HEK293 (cell line): ENCODE measurements around the gene APBB2.

Source experiments
- CTCF ChIA-PET: fragments of 350-600 bp; formaldehyde crosslinking; extraction: SDS; loops from one replicate; lab custom pipeline; 2021; ENCODE audit warnings: antibody characterized with exemption; lab: Yijun Ruan, JAX
- POLR2A ChIA-PET: fragments of 300-600 bp; formaldehyde crosslinking; extraction: SDS; loops from one replicate; lab custom pipeline; 2020; ENCODE audit warnings: antibody characterized with exemption, inconsistent platforms; lab: Yijun Ruan, JAX
- H3K27ac ChIP-seq: fragments of 200-500 bp; sonication (Bioruptor generic); 2 replicates; pipeline ENCODE4 v1.5.1; 2014; ENCODE audit warnings: low read depth, low read length, control low read depth, inconsistent platforms; ENCODE audit errors: extremely low read depth
- H3K36me3 ChIP-seq, 2 experiments: fragments of 200-500 bp in 1 of 2; sonication (Bioruptor generic) in 1 of 2; 1 replicate in 1 of 2; 2 replicates in 1 of 2; pipeline ENCODE4 v1.5.1; 2014 to 2017; ENCODE audit warnings: inconsistent platforms in 2 of 2, low read length in 2 of 2; ENCODE audit not compliant: control insufficient read depth in 2 of 2, insufficient read depth in 1 of 2
- H3K4me1 ChIP-seq: fragments of 200-500 bp; sonication (Bioruptor generic); 2 replicates; pipeline ENCODE4 v1.5.1; 2014; ENCODE audit warnings: mild to moderate bottlenecking, low read length, inconsistent platforms; ENCODE audit not compliant: control insufficient read depth, insufficient read depth
- H3K4me3 ChIP-seq: 2 replicates; pipeline ENCODE4 v1.5.1; 2011; ENCODE audit warnings: low read depth, mild to moderate bottlenecking, control low read depth, low read length, moderate library complexity
- H3K9me3 ChIP-seq: fragments of 200-500 bp; sonication (Bioruptor generic); 2 replicates; pipeline ENCODE4 v1.5.1; 2014; ENCODE audit warnings: low read depth, low read length, inconsistent platforms; ENCODE audit not compliant: control insufficient read depth, insufficient read depth
- EGR2 ChIP-seq: fragments of 450-650 bp; formaldehyde crosslinking; IDR thresholded peaks from 2 replicates; pipeline ENCODE4 v1.5.1; 2016; ENCODE audit warnings: low read depth, missing biosample characterization, missing genetic modification characterization
- GLIS1 ChIP-seq: fragments of 450-650 bp; formaldehyde crosslinking; IDR thresholded peaks from 2 replicates; pipeline ENCODE4 v1.5.1; 2016; ENCODE audit warnings: missing biosample characterization, missing genetic modification characterization
- KLF7 ChIP-seq: fragments of 450-650 bp; formaldehyde crosslinking; IDR thresholded peaks from 2 replicates; pipeline ENCODE4 v1.5.1; 2016; ENCODE audit warnings: missing biosample characterization, missing genetic modification characterization, borderline replicate concordance
- REST ChIP-seq: fragments of 450-650 bp; formaldehyde crosslinking; IDR thresholded peaks from 2 replicates; pipeline ENCODE4 v1.5.1; 2016; ENCODE audit warnings: missing biosample characterization, missing genetic modification characterization
- SP7 ChIP-seq: fragments of 450-650 bp; formaldehyde crosslinking; IDR thresholded peaks from 2 replicates; pipeline ENCODE4 v1.5.1; 2016; ENCODE audit warnings: missing biosample characterization, missing genetic modification characterization
- ZNF155 ChIP-seq: fragments of 450-650 bp; formaldehyde crosslinking; IDR thresholded peaks from 2 replicates; pipeline ENCODE4 v1.5.1; 2016; ENCODE audit warnings: missing biosample characterization, missing genetic modification characterization
- ZNF16 ChIP-seq: fragments of 450-650 bp; formaldehyde crosslinking; IDR thresholded peaks from 2 replicates; pipeline ENCODE4 v1.5.1; 2016; ENCODE audit warnings: low read depth, missing biosample characterization, missing genetic modification characterization
- ZNF214 ChIP-seq: fragments of 450-650 bp; formaldehyde crosslinking; IDR thresholded peaks from 2 replicates; pipeline ENCODE4 v1.5.1; 2017; ENCODE audit warnings: missing biosample characterization, mild to moderate bottlenecking, missing genetic modification characterization, borderline replicate concordance
- ZNF24 ChIP-seq: fragments of 450-650 bp; formaldehyde crosslinking; IDR thresholded peaks from 2 replicates; pipeline ENCODE4 v1.5.1; 2016; ENCODE audit warnings: missing biosample characterization, missing genetic modification characterization
- ZNF280C ChIP-seq: fragments of 450-650 bp; formaldehyde crosslinking; IDR thresholded peaks from 2 replicates; pipeline ENCODE4 v1.5.1; 2016; ENCODE audit warnings: missing biosample characterization, missing genetic modification characterization
- ZNF324 ChIP-seq: fragments of 450-650 bp; formaldehyde crosslinking; IDR thresholded peaks from 2 replicates; pipeline ENCODE4 v1.5.1; 2016; ENCODE audit warnings: missing biosample characterization, missing genetic modification characterization
- ZNF362 ChIP-seq: fragments of 450-650 bp; formaldehyde crosslinking; IDR thresholded peaks from 2 replicates; pipeline ENCODE4 v1.5.1; 2016; ENCODE audit warnings: missing biosample characterization, missing genetic modification characterization
- ZNF473 ChIP-seq: fragments of 450-650 bp; formaldehyde crosslinking; IDR thresholded peaks from 2 replicates; pipeline ENCODE4 v1.5.1; 2017; ENCODE audit warnings: missing biosample characterization, missing genetic modification characterization
- ZNF518A ChIP-seq: fragments of 450-650 bp; formaldehyde crosslinking; conservative IDR thresholded peaks from 2 replicates; pipeline ENCODE4 v1.5.1; 2016; ENCODE audit warnings: low read depth, missing biosample characterization, missing genetic modification characterization
- ZNF610 ChIP-seq: fragments of 450-650 bp; formaldehyde crosslinking; IDR thresholded peaks from 2 replicates; pipeline ENCODE4 v1.5.1; 2016; ENCODE audit warnings: missing biosample characterization, missing genetic modification characterization, borderline replicate concordance
- ZNF701 ChIP-seq: fragments of 450-650 bp; formaldehyde crosslinking; IDR thresholded peaks from 2 replicates; pipeline ENCODE4 v1.5.1; 2016; ENCODE audit warnings: missing biosample characterization, missing genetic modification characterization
- ZNF792 ChIP-seq: fragments of 450-650 bp; formaldehyde crosslinking; IDR thresholded peaks from 2 replicates; pipeline ENCODE4 v1.5.1; 2016; ENCODE audit warnings: missing biosample characterization, missing genetic modification characterization
- TF ChIP-seq, protein P1 (sequence below): fragments of 450-650 bp; formaldehyde crosslinking; IDR thresholded peaks from 2 replicates; pipeline ENCODE4 v1.5.1; 2016; ENCODE audit warnings: missing biosample characterization, missing genetic modification characterization

The APBB2 gene

GRCh38 chr4:41172786-41173185 is 41.6 kb downstream of the APBB2 start (continued):
- no peak for TF ChIP-seq ZNF518A
- no peak for TF ChIP-seq ZNF792 (tag by site-specific recombination)
- TF ChIP-seq ZNF473 (tag by site-specific recombination): no peak
- TF ChIP-seq ZNF280C (tag by site-specific recombination): no peak
- no peak for TF ChIP-seq REST (tag by site-specific recombination)
- TF ChIP-seq ZNF155 (tag by site-specific recombination): no peak

- no peak overlapping the region for H3K27ac ChIP-seq
Measured at GRCh38 chr4:41169256-41169800, 45.0 kb downstream of the APBB2 start.

DNA sequence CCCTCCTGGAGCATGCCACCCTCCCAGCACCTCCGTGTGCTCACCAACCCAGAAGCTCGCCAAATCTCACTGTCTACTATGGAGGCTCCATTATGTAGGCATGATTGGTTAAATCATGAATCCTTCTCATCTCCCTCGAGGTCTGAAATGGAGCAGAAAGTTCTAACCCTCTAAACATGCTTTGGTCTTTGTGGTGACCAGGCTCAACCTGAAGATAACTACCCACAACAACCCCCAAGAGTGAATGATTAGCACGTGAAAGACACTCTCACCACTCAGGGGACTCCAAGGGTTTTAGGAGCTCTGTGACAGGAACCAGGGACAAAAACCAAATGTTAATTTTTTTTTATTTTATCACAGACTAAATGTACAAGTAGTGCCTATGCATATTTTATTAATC is 47.2 kb downstream of the APBB2 start:
- POLR2A ChIA-PET: no interaction called here
- H3K4me3 ChIP-seq: no peak overlapping the region
- H3K27ac ChIP-seq: no peak overlapping the region
- H3K9me3 ChIP-seq: no peaks in the 10 kb centered on the region
- TF ChIP-seq ZNF324: no peak
- TF ChIP-seq ZNF214 (tag by site-specific recombination): no peak
- no peak for TF ChIP-seq ZNF701 (tag by site-specific recombination)
- TF ChIP-seq ZNF610 (tag by site-specific recombination): no peak
- TF ChIP-seq, protein P1, sequence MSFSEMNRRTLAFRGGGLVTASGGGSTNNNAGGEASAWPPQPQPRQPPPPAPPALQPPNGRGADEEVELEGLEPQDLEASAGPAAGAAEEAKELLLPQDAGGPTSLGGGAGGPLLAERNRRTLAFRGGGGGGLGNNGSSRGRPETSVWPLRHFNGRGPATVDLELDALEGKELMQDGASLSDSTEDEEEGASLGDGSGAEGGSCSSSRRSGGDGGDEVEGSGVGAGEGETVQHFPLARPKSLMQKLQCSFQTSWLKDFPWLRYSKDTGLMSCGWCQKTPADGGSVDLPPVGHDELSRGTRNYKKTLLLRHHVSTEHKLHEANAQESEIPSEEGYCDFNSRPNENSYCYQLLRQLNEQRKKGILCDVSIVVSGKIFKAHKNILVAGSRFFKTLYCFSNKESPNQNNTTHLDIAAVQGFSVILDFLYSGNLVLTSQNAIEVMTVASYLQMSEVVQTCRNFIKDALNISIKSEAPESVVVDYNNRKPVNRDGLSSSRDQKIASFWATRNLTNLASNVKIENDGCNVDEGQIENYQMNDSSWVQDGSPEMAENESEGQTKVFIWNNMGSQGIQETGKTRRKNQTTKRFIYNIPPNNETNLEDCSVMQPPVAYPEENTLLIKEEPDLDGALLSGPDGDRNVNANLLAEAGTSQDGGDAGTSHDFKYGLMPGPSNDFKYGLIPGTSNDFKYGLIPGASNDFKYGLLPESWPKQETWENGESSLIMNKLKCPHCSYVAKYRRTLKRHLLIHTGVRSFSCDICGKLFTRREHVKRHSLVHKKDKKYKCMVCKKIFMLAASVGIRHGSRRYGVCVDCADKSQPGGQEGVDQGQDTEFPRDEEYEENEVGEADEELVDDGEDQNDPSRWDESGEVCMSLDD (tag by site-specific recombination): no peak
- TF ChIP-seq EGR2: no peak
- TF ChIP-seq ZNF24: no peak
- CTCF ChIA-PET: no interaction called here
- no peaks in the 10 kb centered on the region for H3K4me1 ChIP-seq
- no peaks in the 10 kb centered on the region; a peak in 1 of 3 replicates for H3K36me3 ChIP-seq

More at GRCh38 chr4:41169256-41169800, 45.0 kb downstream of the APBB2 start:
- ChIA-PET CTCF (no interaction called here), POLR2A (no interaction called here)
- Histone ChIP-seq H3K9me3 (no peaks in the 10 kb centered on the region), H3K36me3 (no peaks in the 10 kb centered on the region; a peak in 1 of 3 replicates), H3K4me1 (no peaks in the 10 kb centered on the region), H3K4me3 (no peak overlapping the region)
- no peak for TF ChIP-seq KLF7
- no peak for TF ChIP-seq ZNF362 (tag by site-specific recombination)
- no peak for TF ChIP-seq ZNF16 (tag by site-specific recombination)
- TF ChIP-seq GLIS1 (tag by site-specific recombination): 0 out of 2 replicates have a peak, but pooled peaks have one; percentile 9
- 0 out of 2 replicates have a peak, but pooled peaks have one; percentile 35 for TF ChIP-seq SP7 (tag by site-specific recombination)
